H1 (cell line): ENCODE measurements around the gene P2RX7. TPM values are rescaled to one million over a fixed set of nuclear protein-coding genes. Genes with fewer than 3 reads are reported as not detected.

ENCODE experiments used
- CTCF ChIA-PET: fragments of 300-600 bp; sonication (Branson Sonifier 250); formaldehyde crosslinking; loops from one replicate; lab custom pipeline; 2021; ENCODE audit not compliant: partially characterized antibody; lab: Charles Lee
- POLR2A ChIA-PET: fragments of 300-600 bp; sonication (Branson Sonifier 250); formaldehyde crosslinking; loops from one replicate; lab custom pipeline; 2021; ENCODE audit warnings: inconsistent platforms; ENCODE audit not compliant: partially characterized antibody; lab: Charles Lee
- DNase-seq, 2 experiments: peaks; one replicate each; pipeline versions ENCODE4 v3.0.0 to v3.0.0-alpha.2; 2010 to 2022; ENCODE audit warnings: low spot score in 2 of 2, low read depth in 1 of 2, mixed read lengths in 1 of 2
- FAIRE-seq: peaks from 2 replicates; lab custom pipeline; 2011; peaks lifted over from hg19 to GRCh38; lab: Jason Lieb, UNC
- H2AFZ ChIP-seq: 2 replicates; pipeline ENCODE4 v1.8.1; 2012; ENCODE audit warnings: low read length, inconsistent platforms
- H2AK5ac ChIP-seq: 2 replicates; pipeline ENCODE4 v1.6.1; 2013; ENCODE audit warnings: low read depth, low read length
- H2BK120ac ChIP-seq: replicated peaks from 2 replicates; pipeline ENCODE3; 2013; ENCODE audit warnings: low read depth, low read length, inconsistent platforms
- H2BK12ac ChIP-seq: 2 replicates; pipeline ENCODE4 v1.6.1; 2013; ENCODE audit warnings: low read depth, low read length
- H2BK15ac ChIP-seq: 2 replicates; pipeline ENCODE4 v1.6.1; 2013; ENCODE audit warnings: low read length
- H2BK20ac ChIP-seq: 2 replicates; pipeline ENCODE4 v1.6.1; 2013; ENCODE audit warnings: low read length
- H2BK5ac ChIP-seq: 2 replicates; pipeline ENCODE4 v1.6.1; 2013; ENCODE audit warnings: low read depth, low read length
- H3K14ac ChIP-seq: 2 replicates; pipeline ENCODE4 v1.6.1; 2013; ENCODE audit warnings: inconsistent platforms; ENCODE audit not compliant: insufficient read length
- H3K18ac ChIP-seq: 2 replicates; pipeline ENCODE4 v1.6.1; 2013; ENCODE audit warnings: low read length; ENCODE audit errors: extremely low read depth
- H3K23ac ChIP-seq: 2 replicates; pipeline ENCODE4 v1.6.1; 2013; ENCODE audit warnings: inconsistent platforms; ENCODE audit not compliant: insufficient read length
- H3K23me2 ChIP-seq: 2 replicates; pipeline ENCODE4 v1.6.1; 2013; ENCODE audit warnings: low read depth, low read length
- H3K27ac ChIP-seq: 2 replicates; pipeline ENCODE4 v1.6.1; 2011; ENCODE audit warnings: low read depth, low read length, inconsistent platforms
- H3K27me3 ChIP-seq, 4 experiments: replicated peaks in 1 of 4; 1 replicate in 1 of 4; 2 replicates in 3 of 4; pipeline versions ENCODE4 v1.6.1 to v1.8.1; 2011 to 2013; ENCODE audit warnings: low read length in 3 of 4, mild to moderate bottlenecking in 3 of 4, inconsistent platforms in 2 of 4, mixed read lengths in 2 of 4, moderate library complexity in 1 of 4; ENCODE audit not compliant: control insufficient read depth in 3 of 4, insufficient read depth in 3 of 4; ENCODE audit errors: extremely low read depth in 1 of 4
- H3K36me3 ChIP-seq, 4 experiments: 2 replicates each; pipeline versions ENCODE4 v1.6.1 to v1.8.1; 2011 to 2013; ENCODE audit warnings: mild to moderate bottlenecking in 4 of 4, low read length in 3 of 4, moderate library complexity in 2 of 4, control low read depth in 1 of 4, inconsistent platforms in 1 of 4; ENCODE audit not compliant: insufficient read depth in 4 of 4, control insufficient read depth in 2 of 4
- H3K4ac ChIP-seq: replicated peaks from 2 replicates; pipeline ENCODE3; 2013; ENCODE audit warnings: low read length, low read depth, mixed read lengths, inconsistent platforms; ENCODE audit not compliant: insufficient read length
- H3K4me1 ChIP-seq, 4 experiments: replicated peaks in 1 of 4; 1 replicate in 1 of 4; 2 replicates in 3 of 4; pipeline versions ENCODE4 v1.6.1 to v1.8.1; 2011 to 2013; ENCODE audit warnings: low read length in 3 of 4, inconsistent platforms in 2 of 4, mixed read lengths in 1 of 4; ENCODE audit not compliant: insufficient read depth in 4 of 4, control insufficient read depth in 3 of 4
- H3K4me2 ChIP-seq, 2 experiments: 2 replicates each; pipeline versions ENCODE4 v1.6.1 to v1.8.1; 2011 to 2013; ENCODE audit warnings: low read depth in 2 of 2, low read length in 2 of 2, control low read depth in 1 of 2, inconsistent platforms in 1 of 2, mild to moderate bottlenecking in 1 of 2; ENCODE audit not compliant: insufficient read depth in 1 of 2
- H3K4me3 ChIP-seq, 4 experiments: fragments of 200-600, 300-600 bp in 1 of 4; sonication (generic), shearing (Covaris generic), sonication (Bioruptor Twin) in 1 of 4; 2 replicates each; pipeline versions ENCODE4 v1.5.1 to v1.8.1; 2011 to 2016; ENCODE audit warnings: low read length in 4 of 4, low read depth in 3 of 4, control low read depth in 2 of 4, inconsistent platforms in 2 of 4, mild to moderate bottlenecking in 2 of 4, mixed read lengths in 1 of 4, moderate library complexity in 1 of 4; ENCODE audit not compliant: insufficient read depth in 2 of 4; ENCODE audit errors: extremely low read depth in 1 of 4
- H3K56ac ChIP-seq: replicated peaks from 2 replicates; pipeline ENCODE3; 2013; ENCODE audit warnings: low read depth, mild to moderate bottlenecking, mixed read lengths, low read length, inconsistent platforms; ENCODE audit not compliant: insufficient read length
- H3K79me1 ChIP-seq: 2 replicates; pipeline ENCODE4 v1.6.1; 2013; ENCODE audit warnings: low read depth, low read length, control low read depth
- H3K79me2 ChIP-seq, 2 experiments: 2 replicates each; pipeline versions ENCODE4 v1.6.1 to v1.8.1; 2012 to 2013; ENCODE audit warnings: low read length in 2 of 2, mild to moderate bottlenecking in 2 of 2, inconsistent platforms in 1 of 2; ENCODE audit not compliant: insufficient read depth in 2 of 2, control insufficient read depth in 1 of 2
- H3K9ac ChIP-seq, 4 experiments: replicated peaks in 1 of 4; 1 replicate in 1 of 4; 2 replicates in 3 of 4; pipeline versions ENCODE4 v1.6.1 to v1.8.1; 2011 to 2013; ENCODE audit warnings: low read depth in 3 of 4, low read length in 3 of 4, control low read depth in 2 of 4, mild to moderate bottlenecking in 2 of 4, moderate library complexity in 2 of 4, inconsistent platforms in 1 of 4; ENCODE audit errors: extremely low read depth in 1 of 4
- H3K9me3 ChIP-seq, 2 experiments: 2 replicates each; pipeline versions ENCODE4 v1.6.1 to v1.8.1; 2012 to 2013; ENCODE audit warnings: mild to moderate bottlenecking in 2 of 2, moderate library complexity in 2 of 2, control low read depth in 1 of 2, inconsistent platforms in 1 of 2, low read depth in 1 of 2, low read length in 1 of 2, mixed read lengths in 1 of 2; ENCODE audit not compliant: insufficient read depth in 2 of 2
- H4K20me1 ChIP-seq, 2 experiments: replicated peaks in 1 of 2; 2 replicates each; pipeline versions ENCODE3 to v1.8.1; 2011 to 2013; ENCODE audit warnings: inconsistent platforms in 2 of 2, low read length in 2 of 2, mild to moderate bottlenecking in 1 of 2; ENCODE audit not compliant: insufficient read depth in 2 of 2, control insufficient read depth in 1 of 2
- H4K5ac ChIP-seq: 2 replicates; pipeline ENCODE4 v1.6.1; 2013; ENCODE audit warnings: low read length, low read depth, mixed read lengths, inconsistent platforms; ENCODE audit not compliant: insufficient read length
- H4K8ac ChIP-seq: 2 replicates; pipeline ENCODE4 v1.8.0; 2013; ENCODE audit warnings: mild to moderate bottlenecking, moderate library complexity, low read length, inconsistent platforms; ENCODE audit not compliant: insufficient read depth; ENCODE audit errors: extremely low read depth
- H4K91ac ChIP-seq: replicated peaks from 2 replicates; pipeline ENCODE3; 2013; ENCODE audit warnings: low read length, mixed read lengths, inconsistent platforms; ENCODE audit not compliant: insufficient read length
- CBX5 ChIP-seq: fragments of 300-800, 300-1000 bp; sonication (generic); IDR thresholded peaks from 2 replicates; pipeline ENCODE4 v1.7.1; 2016; ENCODE audit warnings: antibody characterized with exemption, low read length, low read depth
- CEBPB ChIP-seq: IDR thresholded peaks from 2 replicates; pipeline ENCODE4 v1.6.1; 2012; ENCODE audit warnings: low read depth, low read length
- HDAC2 ChIP-seq, 2 experiments: fragments of 300-600 bp in 1 of 2; sonication (generic) in 1 of 2; IDR thresholded peaks; 2 replicates each; pipeline ENCODE4 v1.6.1; 2011 to 2012; ENCODE audit warnings: low read depth in 2 of 2, low read length in 2 of 2, mild to moderate bottlenecking in 2 of 2, moderate library complexity in 2 of 2, borderline replicate concordance in 1 of 2, inconsistent platforms in 1 of 2
- JUND ChIP-seq: IDR thresholded peaks from 2 replicates; pipeline ENCODE4 v1.6.1; 2011; ENCODE audit warnings: mild to moderate bottlenecking, improper control_type of control experiment, low read length
- KDM1A ChIP-seq: fragments of 200-600, 300-600 bp; sonication (generic); IDR thresholded peaks from 2 replicates; pipeline ENCODE4 v1.7.1; 2016; ENCODE audit warnings: mild to moderate bottlenecking, low read length, borderline replicate concordance
- KDM5A ChIP-seq: fragments of 200-600 bp; IDR thresholded peaks from 2 replicates; pipeline ENCODE4 v1.7.1; 2012; ENCODE audit warnings: mild to moderate bottlenecking, low read length, inconsistent platforms, mixed read lengths
- POLR2A ChIP-seq, 2 experiments: IDR thresholded peaks; 1 replicate in 1 of 2; 2 replicates in 1 of 2; pipeline ENCODE4 v1.6.1; 2011; ENCODE audit warnings: low read depth in 2 of 2, low read length in 2 of 2, mild to moderate bottlenecking in 2 of 2; ENCODE audit errors: control extremely low read depth in 1 of 2
- POLR2AphosphoS5 ChIP-seq: IDR thresholded peaks from 2 replicates; pipeline ENCODE4 v1.6.1; 2011; ENCODE audit warnings: low read depth, low read length
- SAP30 ChIP-seq: fragments of 300-600 bp; sonication (generic); IDR thresholded peaks from 2 replicates; pipeline ENCODE4 v1.7.1; 2012; ENCODE audit warnings: low read length, moderate library complexity, mild to moderate bottlenecking, inconsistent platforms; ENCODE audit not compliant: insufficient read depth, insufficient replicate concordance
- SIRT6 ChIP-seq: IDR thresholded peaks from one replicate; pipeline ENCODE4 v1.7.1; 2012; ENCODE audit warnings: low read length, inconsistent platforms
- SRF ChIP-seq: IDR thresholded peaks from 2 replicates; pipeline ENCODE4 v1.6.1; 2011; ENCODE audit warnings: mild to moderate bottlenecking, low read depth, low read length, moderate library complexity
- WGBS, 2 experiments: shearing (Covaris generic) in 1 of 2; methylation state at CpG; one replicate each; pipeline versions ENCODE4 v1.1.6 to v1.1.7; 2013 to 2015; ENCODE audit warnings: low lambda C conversion rate in 2 of 2, mixed read lengths in 2 of 2, inconsistent platforms in 1 of 2, low coverage in 1 of 2, missing lambda C conversion rate in 1 of 2; ENCODE audit not compliant: insufficient replicate concordance in 2 of 2, insufficient coverage in 1 of 2, insufficient read length in 1 of 2; ENCODE audit errors: extremely low coverage in 1 of 2, missing lambda C conversion rate in 1 of 2; 5-methylcytosine and 5-hydroxymethylcytosine counted together
- polyA plus RNA-seq, 7 experiments: library from polyadenylated mRNA; depleted of rRNA in 3 of 7; stranded (reverse) in 5 of 7; unstranded in 2 of 7; fragments of >200 nt in 5 of 7; fragments of 200-250 nt in 2 of 7; gene quantifications; 1 replicate in 5 of 7; 2 replicates in 1 of 7; 4 replicates in 1 of 7; pipeline versions ENCODE4 v1.2.1 to v1.2.3, GENCODE V29; 2011 to 2013; ENCODE audit warnings: missing spikeins in 2 of 7, mixed read lengths in 2 of 7
- total RNA-seq: library from RNA; stranded (reverse); fragmentation: NEBNext Ultra II Directional; extraction: Animal tissue kit (Norgen Biotek cat#: 25700); gene quantifications from 2 replicates; pipeline ENCODE4 v1.2.1, GENCODE V29; 2021
- TF ChIP-seq, protein P1 (sequence below): IDR thresholded peaks from 2 replicates; pipeline ENCODE4 v1.6.1; 2012; ENCODE audit warnings: inconsistent platforms

P2RX7 gene
- total and polyA plus RNA-seq, 2 of the 8 experiments (the other 6 are each of a cell fraction or from before 2014, with no cell fraction given) = 0.38 to 0.56 TPM

DNA sequence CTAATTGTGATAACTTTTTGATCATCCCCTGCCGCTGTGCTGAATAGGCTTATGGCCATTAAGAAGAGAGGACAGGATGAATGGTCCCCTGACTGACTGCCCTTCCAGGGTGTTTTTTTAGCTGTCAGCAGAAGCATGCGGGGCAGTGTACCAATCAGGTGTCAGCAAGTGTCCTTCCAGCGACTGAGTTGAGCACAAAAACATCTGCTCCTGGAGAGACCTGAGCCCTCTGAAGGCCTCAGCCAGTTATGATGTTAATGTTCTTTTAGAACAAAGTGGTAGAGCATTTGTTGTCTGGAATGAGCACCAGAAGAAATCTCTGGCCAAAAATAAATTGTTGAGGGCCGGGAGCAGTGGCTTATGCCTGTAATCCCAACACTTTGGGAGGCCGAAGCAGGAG lies 37.5 kb downstream of the P2RX7 start:
- Histone ChIP-seq H3K4ac (no peak overlapping the region), H3K79me1 (no peaks in the 10 kb centered on the region), H2BK120ac (no peak overlapping the region), H4K91ac (no peak overlapping the region), H3K27ac (no peak overlapping the region), H3K14ac (no peak overlapping the region), H4K20me1 (no peaks in the 10 kb centered on the region), H3K4me1 (no peaks in the 10 kb centered on the region), H3K23ac (no peak overlapping the region), H4K5ac (no peak overlapping the region), H2AFZ (no peak overlapping the region)
- 79% methylated on average over 5 of the region's 5 CpGs; no CpG with 5 or more reads in 1 of the 2 experiments for WGBS, 2 experiments
- FAIRE-seq = no peak
- ChIA-PET CTCF (no interaction called here), POLR2A (no interaction called here)
- no peak for TF ChIP-seq SAP30
- TF ChIP-seq SIRT6 = no peak
- no peak for TF ChIP-seq KDM1A
- TF ChIP-seq KDM5A = no peak
- TF ChIP-seq, protein P1, sequence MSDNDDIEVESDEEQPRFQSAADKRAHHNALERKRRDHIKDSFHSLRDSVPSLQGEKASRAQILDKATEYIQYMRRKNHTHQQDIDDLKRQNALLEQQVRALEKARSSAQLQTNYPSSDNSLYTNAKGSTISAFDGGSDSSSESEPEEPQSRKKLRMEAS = no peak
- no peak for TF ChIP-seq CEBPB
- no peak for TF ChIP-seq JUND
- no peak for TF ChIP-seq POLR2AphosphoS5
- no peak for TF ChIP-seq CBX5
- TF ChIP-seq POLR2A (IDR thresholded peaks at IDR 0.05; ENCODE audit: control extremely low read depth in 1 of 2, low read depth in 2 of 2, low read length in 2 of 2) = no peak
- TF ChIP-seq HDAC2 (IDR thresholded peaks at IDR 0.05; ENCODE audit: borderline replicate concordance in 1 of 2, low read depth in 2 of 2, low read length in 2 of 2) = no peak
- TF ChIP-seq SRF = no peak
- TF ChIP-seq, all 59 proteins: peak for 0
- no peak overlapping the region for H2BK5ac ChIP-seq
- no peak for DNase-seq
- H3K9ac ChIP-seq = no peak overlapping the region
- no peaks in the 10 kb centered on the region for H3K23me2 ChIP-seq
- H2BK12ac ChIP-seq = no peak overlapping the region
- H3K18ac ChIP-seq = no peak overlapping the region
- H2BK20ac ChIP-seq = no peak overlapping the region
- H3K27me3 ChIP-seq = no peaks in the 10 kb centered on the region
- H3K4me3 ChIP-seq = no peak overlapping the region
- no peak overlapping the region for H4K8ac ChIP-seq
- no peaks in the 10 kb centered on the region for H3K36me3 ChIP-seq
- no peak overlapping the region for H2BK15ac ChIP-seq
- H3K9me3 ChIP-seq = no peaks in the 10 kb centered on the region
- no peak overlapping the region for H2AK5ac ChIP-seq
- H3K56ac ChIP-seq = no peak overlapping the region
- no peak overlapping the region for H3K4me2 ChIP-seq
- no peaks in the 10 kb centered on the region for H3K79me2 ChIP-seq
